ENCODE measurements around the gene PLEKHJ1. TPM values are rescaled to one million over a fixed set of nuclear protein-coding genes. Genes with fewer than 3 reads are reported as not detected.

Gene PLEKHJ1
- total RNA-seq, 1 donor from 2014 or later = 23.9 TPM

DNA sequence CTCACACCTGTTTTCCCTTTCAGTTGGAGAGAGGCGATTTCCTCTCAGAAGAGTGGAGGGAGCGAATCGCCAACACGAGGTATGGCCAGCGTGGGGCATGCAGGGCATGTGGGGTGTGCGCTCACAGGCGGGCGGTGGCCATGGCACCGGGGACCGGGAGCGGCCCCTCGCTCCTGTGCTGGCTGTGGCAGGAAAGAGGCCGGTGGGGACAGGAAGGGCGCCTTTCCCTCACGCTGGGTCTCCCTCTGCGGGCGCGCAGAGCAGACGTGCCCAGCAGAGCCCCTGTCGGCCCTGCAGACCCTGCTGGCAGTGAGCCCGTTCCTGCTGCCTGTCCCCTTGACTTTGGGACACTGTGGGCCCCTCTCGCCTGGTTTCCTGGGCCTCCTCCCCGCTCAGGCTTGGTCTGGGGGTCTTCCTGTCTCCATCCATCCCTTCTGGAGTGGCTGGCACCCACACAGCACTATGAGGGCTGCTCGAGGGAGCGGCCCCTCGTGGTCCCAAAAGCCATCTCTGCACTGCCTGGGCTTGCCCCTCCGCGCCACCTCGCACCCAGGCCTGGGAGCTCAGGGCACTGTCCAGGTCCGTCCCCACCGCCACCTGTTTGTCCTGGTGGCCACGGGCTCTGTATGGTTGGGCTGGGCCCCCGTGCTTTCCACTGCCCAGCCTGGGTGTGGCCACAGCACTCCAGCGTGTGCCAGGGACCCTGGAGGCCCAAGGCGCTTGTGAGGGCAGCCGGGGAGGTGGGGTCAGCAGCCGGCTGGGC lies 36.1 kb downstream of the PLEKHJ1 start:
- TF ChIP-seq, protein P1, sequence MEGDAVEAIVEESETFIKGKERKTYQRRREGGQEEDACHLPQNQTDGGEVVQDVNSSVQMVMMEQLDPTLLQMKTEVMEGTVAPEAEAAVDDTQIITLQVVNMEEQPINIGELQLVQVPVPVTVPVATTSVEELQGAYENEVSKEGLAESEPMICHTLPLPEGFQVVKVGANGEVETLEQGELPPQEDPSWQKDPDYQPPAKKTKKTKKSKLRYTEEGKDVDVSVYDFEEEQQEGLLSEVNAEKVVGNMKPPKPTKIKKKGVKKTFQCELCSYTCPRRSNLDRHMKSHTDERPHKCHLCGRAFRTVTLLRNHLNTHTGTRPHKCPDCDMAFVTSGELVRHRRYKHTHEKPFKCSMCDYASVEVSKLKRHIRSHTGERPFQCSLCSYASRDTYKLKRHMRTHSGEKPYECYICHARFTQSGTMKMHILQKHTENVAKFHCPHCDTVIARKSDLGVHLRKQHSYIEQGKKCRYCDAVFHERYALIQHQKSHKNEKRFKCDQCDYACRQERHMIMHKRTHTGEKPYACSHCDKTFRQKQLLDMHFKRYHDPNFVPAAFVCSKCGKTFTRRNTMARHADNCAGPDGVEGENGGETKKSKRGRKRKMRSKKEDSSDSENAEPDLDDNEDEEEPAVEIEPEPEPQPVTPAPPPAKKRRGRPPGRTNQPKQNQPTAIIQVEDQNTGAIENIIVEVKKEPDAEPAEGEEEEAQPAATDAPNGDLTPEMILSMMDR (IDR thresholded peaks at IDR 0.05) = no peak
- DNase-seq (ENCODE audit: low spot score in 2 of 2) = no peak
- Histone ChIP-seq H3K27me3 (no peaks in the 10 kb centered on the region), H3K36me3 (peaks cover 28 to 52% of the 10 kb centered on the region in 2 donors), H3K4me1 (no peaks in the 10 kb centered on the region), H3K27ac (no peak overlapping the region), H3K9me3 (no peaks in the 10 kb centered on the region), H3K4me3 (no peak overlapping the region)
- intact Hi-C loops (cut with DNase I) = no loop called here

- Histone ChIP-seq H3K27ac (no peak overlapping the region), H3K4me1 (no peaks in the 10 kb centered on the region), H3K36me3 (peaks cover 37 to 61% of the 10 kb centered on the region in 2 donors), H3K9me3 (no peaks in the 10 kb centered on the region), H3K4me3 (no peak overlapping the region), H3K27me3 (no peaks in the 10 kb centered on the region)
- intact Hi-C loops (cut with DNase I) = no loop called here
- TF ChIP-seq, protein P1 (IDR thresholded peaks at IDR 0.05) = peak in 2 of 3 experiments; percentile 19 to 50
- no peak for DNase-seq (ENCODE audit: low spot score in 2 of 2)
Measured at GRCh38 chr19:2199215-2199614, 36.9 kb downstream of the PLEKHJ1 start.

GRCh38 chr19:2198317-2198716 lies 37.8 kb downstream of the PLEKHJ1 start:
- H3K27ac ChIP-seq = no peak overlapping the region
- TF ChIP-seq, protein P1 (IDR thresholded peaks at IDR 0.05) = no peak
- no peaks in the 10 kb centered on the region for H3K9me3 ChIP-seq
- intact Hi-C loops (cut with DNase I) = no loop called here
- no peak overlapping the region for H3K4me3 ChIP-seq
- peaks cover 46 to 60% of the 10 kb centered on the region in 2 donors for H3K36me3 ChIP-seq
- no peaks in the 10 kb centered on the region for H3K27me3 ChIP-seq
- DNase-seq (ENCODE audit: low spot score in 2 of 2) = no peak
- H3K4me1 ChIP-seq = no peaks in the 10 kb centered on the region

DNA sequence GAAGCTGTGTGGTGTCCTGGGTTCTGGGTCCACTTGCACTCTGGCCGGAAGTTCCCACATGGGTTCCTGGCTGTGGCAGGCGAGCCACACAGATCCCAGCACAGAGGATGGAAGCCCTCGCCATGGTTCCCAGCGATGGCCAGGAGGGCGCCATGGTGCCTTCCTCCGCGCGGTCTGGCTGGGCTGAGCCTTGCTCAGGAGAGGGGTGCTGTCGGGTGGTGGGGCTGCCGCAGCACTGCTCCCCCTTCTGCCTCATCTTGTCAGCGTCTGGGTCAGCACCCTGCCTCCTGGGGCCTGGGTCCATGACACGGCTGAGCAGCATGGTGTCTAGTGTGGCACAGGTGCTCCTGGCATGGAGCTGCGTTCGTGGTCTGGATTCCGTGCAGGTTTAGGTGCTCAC lies 38.9 kb downstream of the PLEKHJ1 start:
- Histone ChIP-seq H3K4me3 (no peak overlapping the region), H3K27me3 (no peaks in the 10 kb centered on the region), H3K27ac (no peak overlapping the region), H3K9me3 (no peaks in the 10 kb centered on the region), H3K4me1 (no peaks in the 10 kb centered on the region), H3K36me3 (peaks cover 46 to 55% of the 10 kb centered on the region in 2 donors)
- intact Hi-C loops (cut with DNase I) = no loop called here
- no peak for DNase-seq (ENCODE audit: low spot score in 2 of 2)
- TF ChIP-seq, protein P1 (IDR thresholded peaks at IDR 0.05) = no peak

DNA sequence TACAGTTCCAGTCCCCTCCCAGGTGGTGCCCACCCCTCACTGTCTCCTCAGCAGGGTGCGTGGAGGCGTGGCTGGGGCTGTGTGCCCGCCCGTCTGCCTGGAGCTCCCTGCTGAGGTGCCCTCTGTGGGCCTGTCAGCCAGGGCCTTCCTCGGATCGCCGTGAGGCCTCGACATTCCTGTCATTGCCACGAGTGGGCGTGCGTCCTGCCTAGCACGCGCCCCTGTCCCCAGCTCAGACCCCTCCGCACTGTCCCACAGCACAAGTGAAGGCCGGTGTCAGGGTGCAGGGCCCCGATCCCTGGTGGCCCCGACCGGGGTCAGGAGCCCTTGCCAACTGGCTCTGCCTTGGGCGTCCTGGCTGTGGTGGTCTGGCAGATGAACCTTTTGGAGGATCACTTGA lies 40.2 kb downstream of the PLEKHJ1 start:
- H3K36me3 ChIP-seq = peaks cover 59 to 60% of the 10 kb centered on the region in 2 donors
- no peak overlapping the region for H3K27ac ChIP-seq
- TF ChIP-seq, protein P1 (IDR thresholded peaks at IDR 0.05) = no peak
- no peak overlapping the region for H3K4me3 ChIP-seq
- intact Hi-C loops (cut with DNase I) = no loop called here
- no peaks in the 10 kb centered on the region for H3K9me3 ChIP-seq
- no peaks in the 10 kb centered on the region for H3K27me3 ChIP-seq
- DNase-seq (ENCODE audit: low spot score in 2 of 2) = no peak
- no peaks in the 10 kb centered on the region for H3K4me1 ChIP-seq

All from ascending aorta (tissue), 2 donors.